GM18505 (cell line): Measurements from ENCODE around the gene ATG12.

ENCODE experiments used
- ATAC-seq: cut with Tn5 transposase; IDR thresholded peaks from one replicate; pipeline ENCODE4 v1.9.1; 2021; ENCODE audit not compliant: unreplicated experiment
- POLR2A ChIP-seq: IDR thresholded peaks from 4 replicates; pipeline ENCODE4 v1.6.1; 2011; ENCODE audit warnings: borderline replicate concordance; ENCODE audit not compliant: insufficient read depth, insufficient read length; ENCODE audit errors: extremely low read depth

Gene ATG12

GRCh38 chr5:115807654-115808052 lies 33.7 kb downstream of the ATG12 start:
- no peak for ATAC-seq

GRCh38 chr5:115806986-115807653 lies 34.2 kb downstream of the ATG12 start:
- no peak for TF ChIP-seq POLR2A
- no peak for ATAC-seq

More at GRCh38 chr5:115807654-115808052, 33.7 kb downstream of the ATG12 start:
- TF ChIP-seq POLR2A: no peak

GRCh38 chr5:115801984-115802383 lies 39.4 kb downstream of the ATG12 start:
- ATAC-seq: no peak
- no peak for TF ChIP-seq POLR2A

- ATAC-seq: no peak
- no peak for TF ChIP-seq POLR2A
Observed at GRCh38 chr5:115801152-115801551, 40.2 kb downstream of the ATG12 start.

- no peak for ATAC-seq
Observed at GRCh38 chr5:115800108-115800507, 41.3 kb downstream of the ATG12 start.

GRCh38 chr5:115798252-115798651 lies 43.1 kb downstream of the ATG12 start:
- no peak for TF ChIP-seq POLR2A
- ATAC-seq: no peak

More at GRCh38 chr5:115800108-115800507, 41.3 kb downstream of the ATG12 start:
- no peak for TF ChIP-seq POLR2A

- ATAC-seq: no peak
- no peak for TF ChIP-seq POLR2A
Observed at GRCh38 chr5:115796656-115797055, 44.7 kb downstream of the ATG12 start.

GRCh38 chr5:115795700-115796099 lies 45.7 kb downstream of the ATG12 start:
- ATAC-seq: no peak
- TF ChIP-seq POLR2A: no peak

GRCh38 chr5:115788440-115788839 lies 52.9 kb downstream of the ATG12 start:
- ATAC-seq: no peak
- no peak for TF ChIP-seq POLR2A

- no peak for ATAC-seq
Observed at GRCh38 chr5:115787426-115787825, 53.9 kb downstream of the ATG12 start.

GRCh38 chr5:115785381-115786065 lies 55.8 kb downstream of the ATG12 start:
- TF ChIP-seq POLR2A: no peak
- no peak for ATAC-seq

More at GRCh38 chr5:115787426-115787825, 53.9 kb downstream of the ATG12 start:
- no peak for TF ChIP-seq POLR2A

- ATAC-seq: no peak
- no peak for TF ChIP-seq POLR2A
Observed at GRCh38 chr5:115778417-115778816, 62.9 kb downstream of the ATG12 start.
